Esophagus muscularis mucosa (tissue), 4 donors: ENCODE measurements around the gene DOCK10. TPM values are rescaled to one million over a fixed set of nuclear protein-coding genes. Genes with fewer than 3 reads are reported as not detected.

Experiments
- DNase-seq: peaks from one replicate; pipeline ENCODE4 v3.0.0-alpha.2; 2017; ENCODE audit errors: extremely low spot score
- H3K27ac ChIP-seq, 4 donors: fragments of 200-600 bp; sonication (generic); replicated peaks in 1 of 4; 1 replicate in 3 of 4; 2 replicates in 1 of 4; pipeline ENCODE4 v1.5.1; 2016 to 2019; ENCODE audit warnings: mild to moderate bottlenecking in 1 of 4
- H3K27me3 ChIP-seq, 4 donors: fragments of 200-600 bp; sonication (generic); one replicate each; pipeline versions ENCODE4 v1.5.1 to v1.6.0; 2016 to 2019
- H3K36me3 ChIP-seq, 4 donors: fragments of 200-600 bp; sonication (generic); one replicate each; pipeline ENCODE4 v1.5.1; 2016 to 2019
- H3K4me1 ChIP-seq, 4 donors: fragments of 200-600 bp; sonication (generic); one replicate each; pipeline ENCODE4 v1.5.1; 2016 to 2019
- H3K4me3 ChIP-seq, 4 donors: fragments of 200-600 bp; sonication (generic); 1 replicate in 2 of 4; 2 replicates in 2 of 4; pipeline ENCODE4 v1.5.1; 2016 to 2019; ENCODE audit warnings: mild to moderate bottlenecking in 4 of 4, moderate library complexity in 1 of 4
- H3K9me3 ChIP-seq, 4 donors: fragments of 200-600 bp; sonication (generic); 1 replicate in 3 of 4; 2 replicates in 1 of 4; pipeline ENCODE4 v1.5.1; 2016 to 2019
- EP300 ChIP-seq: sonication (generic); formaldehyde crosslinking; IDR thresholded peaks from one replicate; pipeline ENCODE4 v1.6.1; 2017; ENCODE audit warnings: antibody characterized with exemption
- POLR2A ChIP-seq: fragments of 450-650 bp; IDR thresholded peaks from one replicate; pipeline ENCODE4 v1.6.1; 2017; ENCODE audit warnings: antibody characterized with exemption, moderate library complexity, mild to moderate bottlenecking, low read depth
- POLR2AphosphoS5 ChIP-seq, 2 donors: sonication (generic); formaldehyde crosslinking; IDR thresholded peaks; one replicate each; pipeline ENCODE4 v1.6.1; 2017; ENCODE audit warnings: antibody characterized with exemption in 2 of 2
- WGBS: methylation state at CpG from one replicate; pipeline ENCODE4 v1.1.5; 2018; 5-methylcytosine and 5-hydroxymethylcytosine counted together
- intact Hi-C: fragments of 100-400 bp; cut with DNase I; formaldehyde crosslinking; loops from one replicate; pipeline ENCODE4 v1.15.1; 2023
- total RNA-seq, 4 donors: library from RNA; depleted of rRNA; stranded (reverse); fragments of >200 nt; gene quantifications; one replicate each; pipeline versions ENCODE4 v1.1.0 to v1.2.1, GENCODE V29; 2016
- TF ChIP-seq, protein P1 (sequence below), 3 experiments: fragments of 200-600 bp in 2 of 3; fragments of 450-650 bp in 1 of 3; sonication (generic) in 2 of 3; IDR thresholded peaks; one replicate each; pipeline ENCODE4 v1.5.1; 2017 to 2019; ENCODE audit warnings: antibody characterized with exemption in 3 of 3, mild to moderate bottlenecking in 2 of 3, moderate library complexity in 1 of 3

DOCK10 gene
- total RNA-seq, 4 donors from 2014 or later = 1.9 to 11.6 (median 6.3) TPM

GRCh38 chr2:224970311-224970710 lies 72.0 kb downstream of the DOCK10 start:
- Histone ChIP-seq H3K9me3 (no peaks in the 10 kb centered on the region), H3K27me3 (no peaks in the 10 kb centered on the region), H3K36me3 (no peaks in the 10 kb centered on the region), H3K27ac (no peak overlapping the region), H3K4me3 (no peak overlapping the region), H3K4me1 (no peaks in the 10 kb centered on the region)
- DNase-seq = no peak
- intact Hi-C loops = no loop called here
- WGBS = 77% methylated on average over 5 of the region's 5 CpGs
- TF ChIP-seq EP300 = no peak

DNA sequence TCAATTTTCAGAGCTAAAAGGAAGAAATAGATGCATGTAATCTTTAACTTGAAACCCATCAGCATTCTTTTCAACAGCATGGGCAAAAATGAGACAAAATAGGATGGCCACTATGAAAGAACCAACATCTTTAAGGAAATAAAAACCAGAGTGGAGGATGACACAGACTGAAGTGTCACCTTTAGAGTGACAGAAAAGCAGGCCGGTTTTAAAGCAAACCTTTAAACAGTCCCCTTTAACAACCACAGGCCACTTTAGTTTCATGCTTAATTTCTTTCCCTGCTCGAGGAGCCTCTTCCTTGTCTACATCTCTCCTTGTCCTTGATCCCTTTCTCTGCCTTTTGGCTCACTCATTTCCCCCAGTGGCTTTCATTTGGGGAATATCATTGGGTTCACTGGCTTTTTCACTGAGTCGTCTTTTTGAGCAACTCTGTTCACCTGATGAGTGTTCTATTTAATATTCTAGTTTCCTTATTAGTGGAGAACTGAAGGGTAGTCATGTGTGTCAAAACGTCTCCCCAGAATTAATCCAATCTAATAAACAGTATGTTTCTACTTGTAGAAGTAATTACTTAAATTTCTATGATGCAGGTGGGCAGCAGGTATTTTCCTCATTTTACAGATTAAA lies 72.5 kb downstream of the DOCK10 start:
- WGBS = 73% methylated on average over 4 of the region's 4 CpGs
- Histone ChIP-seq H3K4me3 (no peak overlapping the region), H3K27ac (no peak overlapping the region), H3K27me3 (no peaks in the 10 kb centered on the region), H3K4me1 (no peaks in the 10 kb centered on the region), H3K9me3 (no peaks in the 10 kb centered on the region), H3K36me3 (no peaks in the 10 kb centered on the region)
- TF ChIP-seq EP300 (no peak), POLR2AphosphoS5 (IDR thresholded peaks at IDR 0.05) (no peak)
- TF ChIP-seq, protein P1, sequence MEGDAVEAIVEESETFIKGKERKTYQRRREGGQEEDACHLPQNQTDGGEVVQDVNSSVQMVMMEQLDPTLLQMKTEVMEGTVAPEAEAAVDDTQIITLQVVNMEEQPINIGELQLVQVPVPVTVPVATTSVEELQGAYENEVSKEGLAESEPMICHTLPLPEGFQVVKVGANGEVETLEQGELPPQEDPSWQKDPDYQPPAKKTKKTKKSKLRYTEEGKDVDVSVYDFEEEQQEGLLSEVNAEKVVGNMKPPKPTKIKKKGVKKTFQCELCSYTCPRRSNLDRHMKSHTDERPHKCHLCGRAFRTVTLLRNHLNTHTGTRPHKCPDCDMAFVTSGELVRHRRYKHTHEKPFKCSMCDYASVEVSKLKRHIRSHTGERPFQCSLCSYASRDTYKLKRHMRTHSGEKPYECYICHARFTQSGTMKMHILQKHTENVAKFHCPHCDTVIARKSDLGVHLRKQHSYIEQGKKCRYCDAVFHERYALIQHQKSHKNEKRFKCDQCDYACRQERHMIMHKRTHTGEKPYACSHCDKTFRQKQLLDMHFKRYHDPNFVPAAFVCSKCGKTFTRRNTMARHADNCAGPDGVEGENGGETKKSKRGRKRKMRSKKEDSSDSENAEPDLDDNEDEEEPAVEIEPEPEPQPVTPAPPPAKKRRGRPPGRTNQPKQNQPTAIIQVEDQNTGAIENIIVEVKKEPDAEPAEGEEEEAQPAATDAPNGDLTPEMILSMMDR (IDR thresholded peaks at IDR 0.05) = no peak
- peak; percentile 31 for DNase-seq
- intact Hi-C loops = no loop called here

DNA sequence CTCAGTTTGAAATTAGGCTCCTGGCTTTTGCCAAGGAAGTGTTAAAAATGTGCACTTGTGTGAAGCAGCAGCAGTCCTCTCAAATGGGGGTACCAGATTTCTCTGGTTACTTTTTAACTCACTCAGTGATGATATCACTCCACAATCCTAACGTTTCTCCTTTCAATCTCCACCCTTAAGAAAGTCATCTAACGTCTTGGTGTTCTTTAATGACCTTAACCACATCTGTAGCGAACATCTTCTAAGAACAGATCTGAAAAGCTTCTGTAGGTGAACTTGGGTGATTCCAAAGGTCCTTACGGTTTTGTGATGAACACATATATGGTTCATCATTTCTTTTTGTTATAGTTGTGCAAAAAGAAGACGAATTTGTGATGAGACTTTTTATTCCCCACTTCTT lies 73.2 kb downstream of the DOCK10 start:
- no peak for DNase-seq
- no peaks in the 10 kb centered on the region for H3K36me3 ChIP-seq
- H3K9me3 ChIP-seq = no peaks in the 10 kb centered on the region
- no peak overlapping the region for H3K27ac ChIP-seq
- no peak overlapping the region for H3K4me3 ChIP-seq
- no peaks in the 10 kb centered on the region for H3K4me1 ChIP-seq
- intact Hi-C loops = no loop called here
- WGBS = 91% methylated on average over 5 of the region's 5 CpGs
- no peaks in the 10 kb centered on the region for H3K27me3 ChIP-seq
- TF ChIP-seq POLR2A = no peak
- no peak for TF ChIP-seq EP300
- TF ChIP-seq, protein P1 (IDR thresholded peaks at IDR 0.05) = no peak
- TF ChIP-seq POLR2AphosphoS5 (IDR thresholded peaks at IDR 0.05) = no peak

DNA sequence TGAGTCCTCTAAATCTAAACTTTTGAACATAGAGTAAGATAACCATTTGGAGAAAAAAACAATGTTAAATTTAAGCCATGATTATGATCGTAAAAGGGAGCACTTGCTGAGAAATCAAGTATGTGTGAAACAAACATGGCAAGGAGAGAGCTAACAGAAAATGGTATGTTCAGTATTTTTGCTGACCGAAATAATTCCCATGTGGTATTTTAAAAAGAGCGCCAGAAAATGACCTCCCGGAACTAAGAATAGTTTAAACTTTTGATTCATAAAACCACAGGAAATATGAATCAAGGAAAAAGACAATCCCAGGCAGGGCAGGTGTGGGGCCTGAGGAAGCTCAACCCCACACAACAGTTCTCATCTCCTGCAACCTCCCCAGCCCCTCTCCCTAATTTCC lies 74.2 kb downstream of the DOCK10 start:
- DNase-seq = no peak
- Histone ChIP-seq H3K27ac (no peak overlapping the region), H3K27me3 (no peaks in the 10 kb centered on the region), H3K4me3 (no peak overlapping the region), H3K36me3 (no peaks in the 10 kb centered on the region), H3K4me1 (no peaks in the 10 kb centered on the region), H3K9me3 (no peaks in the 10 kb centered on the region)
- TF ChIP-seq EP300 (no peak), POLR2A (no peak), POLR2AphosphoS5 (IDR thresholded peaks at IDR 0.05) (no peak)
- TF ChIP-seq, protein P1 (IDR thresholded peaks at IDR 0.05) = no peak
- intact Hi-C loops = no loop called here
- 66% methylated on average over 4 of the region's 4 CpGs for WGBS

- Histone ChIP-seq H3K36me3 (no peaks in the 10 kb centered on the region), H3K4me1 (no peaks in the 10 kb centered on the region), H3K27me3 (no peaks in the 10 kb centered on the region), H3K4me3 (no peak overlapping the region), H3K27ac (no peak overlapping the region), H3K9me3 (no peaks in the 10 kb centered on the region)
- WGBS = 94% methylated on average over 2 of the region's 2 CpGs
- no peak for DNase-seq
- intact Hi-C loops = no loop called here
- TF ChIP-seq EP300 (no peak), POLR2A (no peak), POLR2AphosphoS5 (IDR thresholded peaks at IDR 0.05) (no peak)
- TF ChIP-seq, protein P1 (IDR thresholded peaks at IDR 0.05) = no peak
Observed at GRCh38 chr2:224966613-224967012, 75.7 kb downstream of the DOCK10 start.
